ENCODE measurements around the gene LSMEM2.
"Not testable (repeated sequence)": the region's sequence is repeated elsewhere in the genome, so short reads cannot be mapped to it uniquely, and the experiment has no call there.

LSMEM2 gene

GRCh38 chr3:50278123-50278879, 586 bp upstream of the LSMEM2 start:
- DNase-seq (ENCODE audit: low read depth) = no peak

GRCh38 chr3:50279255-50280016, 549 bp downstream of the LSMEM2 start:
- DNase-seq (ENCODE audit: low read depth) = no peak

GRCh38 chr3:50284121-50284520, 5.2 kb downstream of the LSMEM2 start:
- DNase-seq (ENCODE audit: low read depth) = not testable (repeated sequence)

GRCh38 chr3:50286322-50287227, 7.7 kb downstream of the LSMEM2 start:
- no peak for DNase-seq (ENCODE audit: low read depth)

- DNase-seq (ENCODE audit: low read depth) = no peak
Measured at GRCh38 chr3:50287262-50287661, 8.4 kb downstream of the LSMEM2 start.

GRCh38 chr3:50288387-50289007, 9.6 kb downstream of the LSMEM2 start:
- no peak for DNase-seq (ENCODE audit: low read depth)

- no peak for DNase-seq (ENCODE audit: low read depth)
Measured at GRCh38 chr3:50289130-50289529, 10.2 kb downstream of the LSMEM2 start.

GRCh38 chr3:50290161-50290641, 11.3 kb downstream of the LSMEM2 start:
- DNase-seq (ENCODE audit: low read depth) = no peak

- DNase-seq (ENCODE audit: low read depth) = peak; percentile 84
Measured at GRCh38 chr3:50292159-50293078, 13.5 kb downstream of the LSMEM2 start, which contains the start of gene IFRD2. TSS of gene IFRD2 (minus strand) at chr3:50292429. CDS start at chr3:50292274, 155 bp downstream.

- DNase-seq (ENCODE audit: low read depth) = no peak
Measured at GRCh38 chr3:50293079-50293801, 14.4 kb downstream of the LSMEM2 start.

GRCh38 chr3:50294089-50294488, 15.2 kb downstream of the LSMEM2 start:
- DNase-seq (ENCODE audit: low read depth) = no peak

GRCh38 chr3:50294492-50295403, 15.9 kb downstream of the LSMEM2 start:
- no peak for DNase-seq (ENCODE audit: low read depth)

GRCh38 chr3:50295553-50296431, 16.9 kb downstream of the LSMEM2 start:
- DNase-seq (ENCODE audit: low read depth) = no peak

- DNase-seq (ENCODE audit: low read depth) = no peak
Measured at GRCh38 chr3:50296721-50297383, 18.0 kb downstream of the LSMEM2 start.

GRCh38 chr3:50297384-50297775, 18.5 kb downstream of the LSMEM2 start:
- DNase-seq (ENCODE audit: low read depth) = no peak

GRCh38 chr3:50297896-50298725, 19.2 kb downstream of the LSMEM2 start:
- no peak for DNase-seq (ENCODE audit: low read depth)
